Ovary (tissue), 3 donors: Measurements from ENCODE around the gene RPL22.

Experiments used
- CTCF ChIP-seq, 3 donors: fragments of 450-650 bp in 2 of 3; fragments of 200-600 bp in 1 of 3; IDR thresholded peaks; one replicate each; pipeline versions ENCODE4 v1.5.1 to v1.8.0; 2016 to 2022; ENCODE audit warnings: antibody characterized with exemption in 3 of 3, mild to moderate bottlenecking in 1 of 3
- EP300 ChIP-seq: sonication (generic); formaldehyde crosslinking; IDR thresholded peaks from one replicate; pipeline ENCODE4 v1.6.1; 2017; ENCODE audit warnings: antibody characterized with exemption
- POLR2A ChIP-seq: fragments of 450-650 bp; IDR thresholded peaks from one replicate; pipeline ENCODE4 v1.6.1; 2017; ENCODE audit warnings: antibody characterized with exemption, mild to moderate bottlenecking, moderate library complexity
- donor health status: DM: no; HTN: no; CAD: no.

- TF ChIP-seq CTCF (IDR thresholded peaks at IDR 0.05) (no peak), POLR2A (no peak), EP300 (no peak)
These were observed 53.5 kb downstream of the RPL22 start for GRCh38 chr1:6145864-6146410.
